B cell (primary cell): ENCODE measurements around the gene ZNF423. TPM values are rescaled to one million over a fixed set of nuclear protein-coding genes. Genes with fewer than 3 reads are reported as not detected.

Source experiments
- ATAC-seq: fragments of 200-7000 bp; cut with Tn5 transposase; one replicate; pipeline ENCODE4 v1.10.0; 2021; ENCODE audit warnings: low read depth, mild to moderate bottlenecking, moderate number of reproducible peaks, moderate library complexity
- CTCF ChIA-PET: fragments of 350-600 bp; sonication (Branson Sonifier 250); formaldehyde crosslinking; loops from one replicate; lab custom pipeline; 2021; ENCODE audit warnings: antibody characterized with exemption, inconsistent platforms; lab: Charles Lee
- POLR2A ChIA-PET: fragments of 350-600 bp; sonication (Branson Sonifier 250); formaldehyde crosslinking; loops from one replicate; lab custom pipeline; 2021; ENCODE audit warnings: antibody characterized with exemption; lab: Charles Lee
- DNase-seq: peaks from one replicate; pipeline ENCODE4 v3.0.0; 2013
- H2AFZ ChIP-seq: 2 replicates; pipeline ENCODE4 v1.6.1; 2012; ENCODE audit warnings: mild to moderate bottlenecking, low read depth, low read length; ENCODE audit not compliant: insufficient read depth, poor library complexity, severe bottlenecking
- H3K27ac ChIP-seq, 2 donors: 1 replicate in 1 of 2; 2 replicates in 1 of 2; pipeline ENCODE4 v1.5.1; 2012 to 2013; ENCODE audit warnings: low read length in 2 of 2, mild to moderate bottlenecking in 2 of 2, moderate library complexity in 1 of 2
- H3K27me3 ChIP-seq, 4 experiments: fragments of 200-600 bp in 1 of 4; sonication (generic) in 1 of 4; replicated peaks in 1 of 4; 1 replicate in 2 of 4; 2 replicates in 2 of 4; pipeline versions ENCODE4 v1.6.1 to v1.7.0; 2013 to 2016; ENCODE audit warnings: low read length in 3 of 4, mild to moderate bottlenecking in 2 of 4, mixed read lengths in 1 of 4, moderate library complexity in 1 of 4; ENCODE audit not compliant: insufficient read depth in 4 of 4, control insufficient read depth in 3 of 4; ENCODE audit errors: control extremely low read depth in 1 of 4
- H3K36me3 ChIP-seq, 2 experiments: replicated peaks in 1 of 2; 1 replicate in 1 of 2; 2 replicates in 1 of 2; pipeline versions ENCODE4 v1.6.1 to v1.7.1; 2013; ENCODE audit warnings: low read length in 1 of 2; ENCODE audit not compliant: insufficient read depth in 2 of 2, control insufficient read depth in 1 of 2; ENCODE audit errors: control extremely low read depth in 1 of 2, extremely low read depth in 1 of 2
- H3K4me1 ChIP-seq, 2 donors: fragments of 200-600 bp in 1 of 2; sonication (generic) in 1 of 2; 1 replicate in 1 of 2; 2 replicates in 1 of 2; pipeline versions ENCODE4 v1.5.1 to v1.6.1; 2013 to 2017; ENCODE audit warnings: low read length in 2 of 2; ENCODE audit not compliant: control insufficient read depth in 2 of 2, insufficient read depth in 2 of 2
- H3K4me2 ChIP-seq: replicated peaks from 2 replicates; pipeline ENCODE3; 2012; ENCODE audit warnings: mild to moderate bottlenecking, low read depth, low read length; ENCODE audit not compliant: poor library complexity, severe bottlenecking
- H3K4me3 ChIP-seq, 5 experiments: fragments of 200-600 bp in 1 of 5; sonication (generic) in 1 of 5; 1 replicate in 3 of 5; 2 replicates in 2 of 5; pipeline versions ENCODE4 v1.5.1 to v1.7.0; 2011 to 2016; ENCODE audit warnings: low read length in 4 of 5, mild to moderate bottlenecking in 4 of 5, low read depth in 2 of 5, control low read depth in 1 of 5, moderate library complexity in 1 of 5; ENCODE audit not compliant: insufficient read depth in 1 of 5; ENCODE audit errors: control extremely low read depth in 1 of 5, extremely low read depth in 1 of 5
- H3K79me2 ChIP-seq: fragments of 200-600 bp; sonication (generic); one replicate; pipeline ENCODE4 v1.6.0; 2016; ENCODE audit warnings: low read length; ENCODE audit not compliant: control insufficient read depth, insufficient read depth
- H3K9ac ChIP-seq: fragments of 200-600 bp; sonication (generic); 2 replicates; pipeline ENCODE4 v1.6.1; 2017; ENCODE audit warnings: mild to moderate bottlenecking, low read length, moderate library complexity
- H3K9me3 ChIP-seq, 3 donors: one replicate each; pipeline versions ENCODE4 v1.6.1 to v1.7.1; 2013; ENCODE audit warnings: low read length in 2 of 3; ENCODE audit not compliant: control insufficient read depth in 2 of 3, insufficient read depth in 1 of 3; ENCODE audit errors: control extremely low read depth in 1 of 3
- H4K20me1 ChIP-seq: 2 replicates; pipeline ENCODE4 v1.6.0; 2012; ENCODE audit warnings: mild to moderate bottlenecking, low read length; ENCODE audit not compliant: insufficient read depth, control insufficient read depth, poor library complexity, severe bottlenecking
- H3K27ac Mint-ChIP-seq: one replicate; pipeline ENCODE4 v1.8.0; 2021; ENCODE audit warnings: mixed read lengths
- H3K27me3 Mint-ChIP-seq: one replicate; pipeline ENCODE4 v1.8.0; 2021; ENCODE audit warnings: mixed read lengths
- H3K4me1 Mint-ChIP-seq: one replicate; pipeline ENCODE4 v1.8.0; 2021; ENCODE audit warnings: mixed read lengths
- H3K4me3 Mint-ChIP-seq: one replicate; pipeline ENCODE4 v1.8.0; 2021; ENCODE audit warnings: mixed read lengths
- H3K9me3 Mint-ChIP-seq: one replicate; pipeline ENCODE4 v1.8.0; 2022; ENCODE audit warnings: mixed read lengths; ENCODE audit not compliant: insufficient read depth
- CTCF ChIP-seq: fragments of 200-600 bp; IDR thresholded peaks from one replicate; pipeline ENCODE4 v1.8.0; 2022; ENCODE audit warnings: antibody characterized with exemption, mild to moderate bottlenecking
- EZH2 ChIP-seq: IDR thresholded peaks from 2 replicates; pipeline ENCODE4 v1.6.1; 2012; ENCODE audit warnings: borderline replicate concordance, low read depth, mild to moderate bottlenecking, moderate library complexity, low read length; ENCODE audit not compliant: insufficient read depth, poor library complexity, severe bottlenecking
- WGBS: methylation state at CpG from one replicate; pipeline ENCODE4 v1.1.5; 2013; ENCODE audit warnings: missing lambda C conversion rate; ENCODE audit not compliant: insufficient coverage; 5-methylcytosine and 5-hydroxymethylcytosine counted together
- intact Hi-C: fragments of 100-400 bp; cut with micrococcal nuclease; formaldehyde crosslinking; loops from one replicate; pipeline ENCODE4 v1.10.0; 2022
- polyA plus RNA-seq: library from polyadenylated mRNA; depleted of rRNA; stranded (reverse); fragments of >200 nt; gene quantifications from 2 replicates; pipeline ENCODE4 v1.2.3, GENCODE V29; 2012
- total RNA-seq, 2 donors: library from RNA; stranded (reverse); fragments of 120-200 nt in 1 of 2; gene quantifications; 1 replicate in 1 of 2; 2 replicates in 1 of 2; pipeline versions ENCODE4 v1.2.3 to v1.2.4, GENCODE V29; 2013 to 2022

The ZNF423 gene
- total and polyA plus RNA-seq, 2 donors (not counting 1 experiment from before 2014, with no cell fraction given), result not detected

GRCh38 chr16:49850558-49851467 lies 5.1 kb downstream of the ZNF423 start:
- 84% methylated on average over 8 of the region's 13 CpGs for WGBS
- POLR2A ChIA-PET, result no interaction called here
- Histone ChIP-seq H3K4me3 (no peak overlapping the region), H2AFZ (no peak overlapping the region), H3K36me3 (no peaks in the 10 kb centered on the region), H3K9ac (no peak overlapping the region), H3K27me3 (peaks cover 0 to 16% (median 10%) of the 10 kb centered on the region in 4 experiments), H3K27ac (no peak overlapping the region), H3K4me1 (peaks cover 5 to 7% of the 10 kb centered on the region in 2 donors), H3K9me3 (no peaks in the 10 kb centered on the region), H3K4me2 (no peak overlapping the region), H3K79me2 (no peaks in the 10 kb centered on the region), H4K20me1 (no peaks in the 10 kb centered on the region)
- DNase-seq (no peak), ATAC-seq (no peak)
- Mint-ChIP-seq H3K27me3 (peaks cover 43% of the 10 kb centered on the region), H3K27ac (no peak overlapping the region), H3K9me3 (no peaks in the 10 kb centered on the region), H3K4me1 (peaks cover 4% of the 10 kb centered on the region), H3K4me3 (no peak overlapping the region)
- CTCF ChIA-PET, result no interaction called here
- intact Hi-C loops, result no loop called here
- TF ChIP-seq EZH2, result no peak
- no peak for TF ChIP-seq CTCF

- Mint-ChIP-seq H3K27ac (no peak overlapping the region), H3K4me3 (no peak overlapping the region), H3K27me3 (peaks cover 43% of the 10 kb centered on the region), H3K9me3 (no peaks in the 10 kb centered on the region), H3K4me1 (peaks cover 4% of the 10 kb centered on the region)
- no peak overlapping the region for H3K27ac ChIP-seq
- no peak for DNase-seq
- CTCF ChIA-PET, result no interaction called here
- no peaks in the 10 kb centered on the region for H3K9me3 ChIP-seq
- no peaks in the 10 kb centered on the region for H3K79me2 ChIP-seq
- H3K27me3 ChIP-seq, result peaks cover 0 to 15% (median 9%) of the 10 kb centered on the region in 4 experiments
- no peak for ATAC-seq
- H3K9ac ChIP-seq, result no peak overlapping the region
- H4K20me1 ChIP-seq, result no peaks in the 10 kb centered on the region
- TF ChIP-seq EZH2, result no peak
- TF ChIP-seq CTCF, result no peak
- 98% methylated on average over 6 of the region's 8 CpGs for WGBS
- no peak overlapping the region for H3K4me3 ChIP-seq
- H3K36me3 ChIP-seq, result no peaks in the 10 kb centered on the region
- H3K4me1 ChIP-seq, result peaks cover 5 to 6% of the 10 kb centered on the region in 2 donors
- intact Hi-C loops, result no loop called here
- H3K4me2 ChIP-seq, result no peak overlapping the region
- POLR2A ChIA-PET, result no interaction called here
- no peak overlapping the region for H2AFZ ChIP-seq
Observed at GRCh38 chr16:49849754-49850108, 6.2 kb downstream of the ZNF423 start.
